Measurements from ENCODE around the gene SLC66A2. TPM values are rescaled to one million over a fixed set of nuclear protein-coding genes. Genes with fewer than 3 reads are reported as not detected.

The SLC66A2 gene
- total and polyA plus RNA-seq, 8 donors = 19.6 to 36.1 (median 22.6) TPM

DNA sequence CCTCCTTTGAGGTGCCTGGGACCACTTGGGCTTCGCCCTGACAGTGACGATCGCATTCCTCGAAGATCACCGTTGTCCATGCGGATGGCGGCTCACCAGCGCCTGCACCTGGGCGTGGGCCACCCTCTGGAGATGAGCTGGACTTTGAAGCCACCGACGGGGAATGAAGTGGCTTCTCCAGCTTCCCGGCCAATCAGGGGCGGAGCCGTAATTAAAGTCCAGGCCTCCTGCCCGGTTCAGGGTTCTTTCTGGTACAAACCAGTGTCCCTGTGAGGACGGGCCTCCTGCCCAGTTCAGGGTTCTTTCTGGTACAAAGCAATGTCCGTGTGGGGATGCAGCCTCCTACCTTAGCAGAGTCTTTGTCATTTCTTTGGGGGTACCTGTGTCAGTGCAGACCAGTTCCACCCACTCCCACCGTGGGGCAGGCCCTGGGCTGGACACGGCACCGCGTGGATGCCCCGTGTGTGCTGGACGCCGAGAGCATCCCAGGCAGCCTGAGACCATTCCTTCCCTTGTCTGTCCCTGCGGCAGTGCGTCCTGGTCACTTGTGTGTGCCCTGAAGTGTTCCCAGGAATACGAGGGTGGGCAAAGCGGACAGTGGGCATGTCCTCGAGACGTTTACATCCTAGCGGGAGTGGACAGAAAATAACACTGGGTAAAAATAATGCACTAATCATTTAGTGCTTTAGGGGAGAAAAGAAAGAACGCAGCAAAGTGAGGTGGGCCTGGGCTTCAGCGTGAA, 98.7 kb downstream of the SLC66A2 start:
- TF ChIP-seq, protein P1, sequence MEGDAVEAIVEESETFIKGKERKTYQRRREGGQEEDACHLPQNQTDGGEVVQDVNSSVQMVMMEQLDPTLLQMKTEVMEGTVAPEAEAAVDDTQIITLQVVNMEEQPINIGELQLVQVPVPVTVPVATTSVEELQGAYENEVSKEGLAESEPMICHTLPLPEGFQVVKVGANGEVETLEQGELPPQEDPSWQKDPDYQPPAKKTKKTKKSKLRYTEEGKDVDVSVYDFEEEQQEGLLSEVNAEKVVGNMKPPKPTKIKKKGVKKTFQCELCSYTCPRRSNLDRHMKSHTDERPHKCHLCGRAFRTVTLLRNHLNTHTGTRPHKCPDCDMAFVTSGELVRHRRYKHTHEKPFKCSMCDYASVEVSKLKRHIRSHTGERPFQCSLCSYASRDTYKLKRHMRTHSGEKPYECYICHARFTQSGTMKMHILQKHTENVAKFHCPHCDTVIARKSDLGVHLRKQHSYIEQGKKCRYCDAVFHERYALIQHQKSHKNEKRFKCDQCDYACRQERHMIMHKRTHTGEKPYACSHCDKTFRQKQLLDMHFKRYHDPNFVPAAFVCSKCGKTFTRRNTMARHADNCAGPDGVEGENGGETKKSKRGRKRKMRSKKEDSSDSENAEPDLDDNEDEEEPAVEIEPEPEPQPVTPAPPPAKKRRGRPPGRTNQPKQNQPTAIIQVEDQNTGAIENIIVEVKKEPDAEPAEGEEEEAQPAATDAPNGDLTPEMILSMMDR (IDR thresholded peaks at IDR 0.05) = no peak
- no peak for ATAC-seq
- no peak for FAIRE-seq
- no peaks in the 10 kb centered on the region for H3K36me3 ChIP-seq
- no peak for DNase-seq
- no peak overlapping the region for H3K27ac ChIP-seq
- no peaks in the 10 kb centered on the region for H3K9me3 ChIP-seq
- peaks cover 0 to 3% (median 0%) of the 10 kb centered on the region in 3 donors for H3K4me1 ChIP-seq
- no peaks in the 10 kb centered on the region for H3K27me3 ChIP-seq
- WGBS, 2 donors = 81 to 84% methylated on average over 33 of the region's 33 CpGs
- intact Hi-C loops (cut with DNase I) = no loop called here
- no peak overlapping the region for H3K4me3 ChIP-seq

Other genes with a start within 250 kb of the SLC66A2 start
- gene KCNG2, start 153.7 kb downstream of the SLC66A2 start, total RNA-seq = under 1 TPM in 3 of 6 donors, not detected in 3; 0.12 to 0.22 (median 0.13) TPM
- gene KCNG2, start 153.7 kb downstream of the SLC66A2 start, polyA plus RNA-seq = not detected
- gene HSBP1L1, start 13.0 kb upstream of the SLC66A2 start, total RNA-seq = 10 to 100 TPM in 5 of 6 donors, 1 to 10 TPM in 1; 9.2 to 14.6 (median 12.7) TPM
- gene HSBP1L1, start 13.0 kb upstream of the SLC66A2 start, polyA plus RNA-seq = 10 to 100 TPM; 42.9 to 43.6 TPM
- 10 to 100 TPM; 40.5 to 60.8 (median 46.0) TPM for gene TXNL4A, start 36.9 kb upstream of the SLC66A2 start, total RNA-seq
- gene TXNL4A, start 36.9 kb upstream of the SLC66A2 start, polyA plus RNA-seq = 10 to 100 TPM; 50.9 to 64.6 TPM
- 10 to 100 TPM; 10.5 to 15.3 (median 11.2) TPM for gene RBFA, start 82.8 kb upstream of the SLC66A2 start, total RNA-seq
- 10 to 100 TPM; 14.3 to 19.5 TPM for gene RBFA, start 82.8 kb upstream of the SLC66A2 start, polyA plus RNA-seq
- gene ADNP2, start 157.6 kb upstream of the SLC66A2 start, total RNA-seq = 1 to 10 TPM; 5.9 to 8.4 (median 7.0) TPM
- 1 to 10 TPM; 4.2 to 4.7 TPM for gene ADNP2, start 157.6 kb upstream of the SLC66A2 start, polyA plus RNA-seq

Data from pancreas (tissue), 10 donors.